Hematopoietic multipotent progenitor cell treated with erythropoietin and hydrocortisone succinate and interleukin-3 and kit ligand, for 17 days (in vitro differentiated cells): ENCODE results near the gene TDRD12.
"Not testable (repeated sequence)": the region's sequence is repeated elsewhere in the genome, so short reads cannot be mapped to it uniquely, and the experiment has no call there.

ENCODE experiments used
- DNase-seq: peaks from one replicate; pipeline ENCODE4 v3.0.0-alpha.2; 2015; ENCODE audit warnings: low spot score

Gene TDRD12

GRCh38 chr19:32866564-32867265 lies 147.1 kb downstream of the TDRD12 start:
- no peak for DNase-seq

DNA sequence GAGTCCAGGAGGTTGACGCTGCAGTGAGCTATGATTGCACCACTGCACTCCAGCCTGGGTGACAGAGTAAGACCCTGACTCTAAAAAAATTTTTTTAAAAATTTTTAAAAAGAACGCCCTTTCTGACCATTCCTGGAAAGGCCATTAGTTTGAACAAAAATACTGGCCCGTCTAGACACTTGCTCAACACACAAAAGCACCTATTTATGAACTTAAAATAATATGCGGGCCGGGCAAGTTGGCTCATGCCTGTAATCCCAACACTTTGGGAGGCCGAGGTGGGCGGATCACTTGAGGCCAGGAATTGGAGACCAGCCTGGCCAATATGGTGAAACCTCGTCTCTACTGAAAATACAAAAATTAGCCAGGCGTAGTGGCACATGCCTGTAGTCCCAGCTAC lies 147.9 kb downstream of the TDRD12 start:
- not testable (repeated sequence) for DNase-seq

DNA sequence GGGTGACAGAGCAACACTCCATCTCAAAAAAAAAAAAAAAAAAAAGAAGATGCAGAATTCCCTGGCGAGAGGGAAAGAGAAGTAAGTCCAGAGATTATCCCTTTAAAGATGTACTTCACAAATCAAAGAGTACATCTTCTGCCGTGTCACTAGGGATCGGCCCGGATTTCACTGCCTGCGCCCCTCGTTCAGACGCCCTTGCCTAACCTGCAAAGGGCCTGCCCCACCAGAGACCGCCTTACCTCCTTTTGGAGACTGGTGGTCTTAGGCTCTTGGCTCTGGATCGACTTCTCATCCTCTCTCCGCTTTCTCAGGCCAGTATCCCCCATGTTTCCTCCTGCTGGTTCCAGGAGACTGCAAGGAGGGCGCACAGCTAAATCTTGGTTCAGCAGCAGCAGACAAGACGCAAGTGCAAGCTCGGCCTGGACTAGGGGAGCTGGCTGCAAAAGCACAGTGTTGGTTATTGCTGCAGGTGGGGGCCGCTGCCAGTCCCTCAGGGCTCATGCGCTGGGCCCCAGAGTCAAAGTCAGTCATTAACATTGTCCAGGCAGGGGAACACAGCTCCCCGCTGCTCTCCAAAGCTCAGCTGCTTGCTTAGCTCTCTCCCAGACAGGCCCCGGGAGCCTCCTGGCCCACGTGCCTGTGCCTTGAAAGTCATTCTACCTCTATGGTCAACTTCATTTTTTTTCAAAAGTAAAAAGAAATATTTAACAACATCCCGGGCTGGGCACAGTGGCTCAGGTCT lies 148.8 kb downstream of the TDRD12 start:
- no peak for DNase-seq

GRCh38 chr19:32869369-32869965 lies 149.9 kb downstream of the TDRD12 start, which contains the start of gene SLC7A9:
Gene SLC7A9, minus strand, starts transcription at chr19:32869767. Its CDS starts 1,233 bp downstream, at chr19:32868534.
- DNase-seq: no peak

DNA sequence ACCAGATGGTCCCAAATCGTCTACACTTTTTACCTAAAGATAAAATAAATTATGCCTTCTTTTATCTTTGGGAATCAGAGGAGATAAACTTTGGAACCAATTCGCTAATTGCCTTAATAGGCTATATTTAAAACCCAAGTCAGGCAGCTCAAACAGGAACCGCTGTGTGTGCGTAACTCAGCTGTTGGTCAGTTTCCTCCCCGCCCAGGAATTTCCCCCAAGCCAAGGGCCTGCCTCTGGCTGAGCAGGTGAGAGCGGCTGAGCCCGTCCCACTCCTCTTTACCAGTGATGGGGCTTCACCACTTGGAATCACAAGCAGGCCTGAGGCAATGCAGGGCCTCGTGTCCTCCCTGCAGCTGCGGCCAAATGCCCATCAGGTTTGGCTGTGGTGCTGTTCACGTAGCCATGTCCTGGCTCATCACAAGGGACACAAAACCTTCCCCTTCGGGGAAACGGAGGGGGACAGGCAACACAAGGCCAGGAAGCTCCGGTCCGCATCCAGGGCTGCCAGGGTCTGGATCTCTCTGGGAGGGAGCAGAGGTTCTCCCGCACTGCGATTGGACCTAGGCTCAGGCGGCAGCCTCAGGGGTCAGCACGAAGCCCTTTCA lies 150.5 kb downstream of the TDRD12 start:
- no peak for DNase-seq

- DNase-seq: no peak
Observed at GRCh38 chr19:32870981-32871451, 151.4 kb downstream of the TDRD12 start.

GRCh38 chr19:32872391-32872790 lies 152.8 kb downstream of the TDRD12 start:
- DNase-seq: no peak

DNA sequence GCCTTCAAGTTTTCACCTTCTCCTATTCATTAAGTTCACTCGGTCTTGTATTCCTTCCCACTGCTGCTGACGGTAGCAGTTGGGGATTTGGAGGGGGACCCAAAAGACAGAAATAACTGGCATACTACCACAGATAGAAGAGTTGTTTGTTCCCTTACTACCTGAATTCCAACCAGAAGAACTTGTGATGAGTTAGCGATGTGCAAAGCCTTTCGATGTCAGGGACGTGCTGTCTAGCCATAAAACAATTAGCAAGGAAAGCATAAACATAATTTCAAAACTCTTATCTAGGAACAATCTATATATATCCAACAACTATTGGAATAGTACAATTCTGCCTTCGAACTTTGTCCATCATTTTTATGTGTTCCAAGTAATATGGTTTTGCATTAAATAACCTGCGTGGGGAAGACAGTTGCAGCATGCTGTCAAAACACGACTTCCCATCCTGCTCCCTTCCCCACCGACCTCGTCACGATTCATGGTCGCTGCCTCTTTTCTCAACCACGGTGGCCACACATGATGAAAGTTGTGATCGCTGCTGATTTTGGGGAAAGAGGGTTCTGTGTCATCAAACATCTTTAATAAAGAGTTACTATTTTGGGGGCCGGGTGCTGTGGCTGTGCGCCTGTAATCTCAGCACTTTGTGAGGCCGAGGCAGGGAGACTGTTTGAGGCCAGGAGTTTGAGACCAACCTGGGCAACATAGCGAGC lies 153.8 kb downstream of the TDRD12 start:
- no peak for DNase-seq

DNA sequence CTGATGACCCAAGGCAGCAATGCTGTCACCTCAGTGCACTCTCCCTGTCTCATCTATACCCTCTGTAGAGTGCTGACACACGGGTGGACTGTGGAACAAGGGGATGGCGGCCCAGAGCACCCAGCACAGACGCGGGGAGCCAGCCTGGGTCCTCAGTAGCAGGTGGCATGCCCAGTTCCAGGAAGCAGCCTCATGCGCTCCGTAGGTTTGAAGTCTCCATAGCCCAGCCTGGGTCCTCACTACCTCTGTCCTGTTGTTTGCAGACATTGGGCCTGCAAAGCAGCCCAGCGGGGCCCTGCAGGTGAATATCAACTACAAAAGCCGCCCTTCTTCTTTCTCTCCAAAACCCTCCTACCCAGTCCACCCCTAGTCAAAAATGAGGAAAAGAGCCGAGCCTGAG lies 155.0 kb downstream of the TDRD12 start:
- no peak for DNase-seq

- DNase-seq: no peak
Observed at GRCh38 chr19:32875428-32875827, 155.9 kb downstream of the TDRD12 start.

- no peak for DNase-seq
Observed at GRCh38 chr19:32876236-32876918, 156.8 kb downstream of the TDRD12 start.

GRCh38 chr19:32876919-32877285 lies 157.3 kb downstream of the TDRD12 start:
- no peak for DNase-seq
